ENCODE data around the gene KSR1. TPM values are rescaled to one million over a fixed set of nuclear protein-coding genes. Genes with fewer than 3 reads are reported as not detected.

The KSR1 gene
- total and polyA plus RNA-seq, 2 of the 8 experiments (the other 6 are each of a cell fraction or from before 2014, with no cell fraction given): 14.1 to 34.7 TPM

GRCh38 chr17:27585153-27585681 lies 129.0 kb downstream of the KSR1 start:
- no peak overlapping the region for H3K4me3 ChIP-seq (ENCODE audit: extremely low read depth in 1 of 4, insufficient read depth in 2 of 4, low read depth in 3 of 4, low read length in 4 of 4)
- no peaks in the 10 kb centered on the region for H3K9me3 ChIP-seq (ENCODE audit: insufficient read depth in 2 of 2, low read depth in 1 of 2, low read length in 1 of 2)
- H3K36me3 ChIP-seq (ENCODE audit: control insufficient read depth in 2 of 4, insufficient read depth in 4 of 4, low read length in 3 of 4): no peaks in the 10 kb centered on the region; a peak in 3 of 8 replicates
- no peak overlapping the region for H3K14ac ChIP-seq (ENCODE audit: insufficient read length)
- H3K27me3 ChIP-seq (replicated peaks in 1 of 4; ENCODE audit: control insufficient read depth in 3 of 4, extremely low read depth in 1 of 4, insufficient read depth in 3 of 4, low read length in 3 of 4): no peaks in the 10 kb centered on the region
- H3K4me1 ChIP-seq (replicated peaks in 1 of 4; ENCODE audit: control insufficient read depth in 3 of 4, insufficient read depth in 4 of 4, low read length in 3 of 4): no peaks in the 10 kb centered on the region
- no peak overlapping the region for H4K8ac ChIP-seq (ENCODE audit: extremely low read depth, insufficient read depth, low read length)
- no peaks in the 10 kb centered on the region for H3K79me1 ChIP-seq (ENCODE audit: low read depth, low read length)
- H3K9ac ChIP-seq (replicated peaks in 1 of 4; ENCODE audit: extremely low read depth in 1 of 4, low read depth in 3 of 4, low read length in 3 of 4): no peak overlapping the region
- H2AFZ ChIP-seq (ENCODE audit: low read length): no peak overlapping the region
- H3K4ac ChIP-seq (replicated peaks; ENCODE audit: insufficient read length, low read depth, low read length): no peak overlapping the region
- FAIRE-seq (no peak), DNase-seq (ENCODE audit: low read depth in 1 of 2, low spot score in 2 of 2) (no peak)
- CTCF ChIA-PET (ENCODE audit: partially characterized antibody): interaction anchor here (1.2 to 13.3 kb wide), 4 partner anchors 7 to 25 kb away, joined by 4 to 150 read pairs (median 6); no protein-coding TSS in a partner anchor
- H2BK120ac ChIP-seq (replicated peaks; ENCODE audit: low read depth, low read length): no peak overlapping the region
- H4K91ac ChIP-seq (replicated peaks; ENCODE audit: insufficient read length, low read length): no peak overlapping the region
- H3K4me2 ChIP-seq (ENCODE audit: insufficient read depth in 1 of 2, low read depth in 2 of 2, low read length in 2 of 2): no peak overlapping the region; a peak in 1 of 4 replicates
- 85% methylated on average over 9 of the region's 9 CpGs; no CpG with 5 or more reads in 1 of the 2 experiments for WGBS, 2 experiments (ENCODE audit: extremely low coverage in 1 of 2, insufficient coverage in 1 of 2, insufficient read length in 1 of 2, insufficient replicate concordance in 2 of 2, low coverage in 1 of 2, low lambda C conversion rate in 2 of 2, missing lambda C conversion rate in 1 of 2)
- no peaks in the 10 kb centered on the region for H3K23me2 ChIP-seq (ENCODE audit: low read depth, low read length)
- H2BK20ac ChIP-seq (ENCODE audit: low read length): no peak overlapping the region
- H3K23ac ChIP-seq (ENCODE audit: insufficient read length): no peak overlapping the region
- peaks cover 0 to 3% of the 10 kb centered on the region in 2 experiments for H4K20me1 ChIP-seq (replicated peaks in 1 of 2; ENCODE audit: control insufficient read depth in 1 of 2, insufficient read depth in 2 of 2, low read length in 2 of 2)
- no peak overlapping the region; the same call in 1 of the 2 replicates for H3K27ac ChIP-seq (ENCODE audit: low read depth, low read length)
- POLR2A ChIA-PET (ENCODE audit: partially characterized antibody): no interaction called here
- peaks cover 0 to 2% of the 10 kb centered on the region in 2 experiments; a peak in 1 of 4 replicates for H3K79me2 ChIP-seq (ENCODE audit: control insufficient read depth in 1 of 2, insufficient read depth in 2 of 2, low read length in 2 of 2)
- no peak overlapping the region for H2BK5ac ChIP-seq (ENCODE audit: low read depth, low read length)
- no peak overlapping the region for H3K18ac ChIP-seq (ENCODE audit: extremely low read depth, low read length)
- no peak overlapping the region for H4K5ac ChIP-seq (ENCODE audit: insufficient read length, low read depth, low read length)
- H2AK5ac ChIP-seq (ENCODE audit: low read depth, low read length): no peak overlapping the region
- H2BK12ac ChIP-seq (ENCODE audit: low read depth, low read length): no peak overlapping the region
- no peak overlapping the region for H2BK15ac ChIP-seq (ENCODE audit: low read length)
- H3K56ac ChIP-seq (replicated peaks; ENCODE audit: insufficient read length, low read depth, low read length): no peak overlapping the region
- TF ChIP-seq RBBP5 (IDR thresholded peaks at IDR 0.05; ENCODE audit: borderline replicate concordance, low read depth, low read length) (no peak), ZNF274 (IDR thresholded peaks at IDR 0.05; ENCODE audit: borderline replicate concordance, extremely low read depth, low read length) (no peak), SP2 (IDR thresholded peaks at IDR 0.05; ENCODE audit: low read length) (no peak), CBX8 (IDR thresholded peaks at IDR 0.05; ENCODE audit: borderline replicate concordance, low read depth, low read length) (no peak), BRCA1 (IDR thresholded peaks at IDR 0.05; ENCODE audit: low read depth, low read length) (no peak), NRF1 (IDR thresholded peaks at IDR 0.05; ENCODE audit: low read depth, low read length) (no peak), KDM1A (IDR thresholded peaks at IDR 0.05; ENCODE audit: borderline replicate concordance, low read length) (no peak), BACH1 (IDR thresholded peaks at IDR 0.05; ENCODE audit: low read length) (no peak), RXRA (IDR thresholded peaks at IDR 0.05; ENCODE audit: insufficient read depth, low read depth, low read length) (no peak), CEBPB (IDR thresholded peaks at IDR 0.05; ENCODE audit: low read depth, low read length) (no peak), BCL11A (IDR thresholded peaks at IDR 0.05; ENCODE audit: low read depth in 2 of 2, low read length in 2 of 2) (no peak), KDM4A (IDR thresholded peaks at IDR 0.05; ENCODE audit: low read depth, low read length, severe bottlenecking) (no peak), FOSL1 (IDR thresholded peaks at IDR 0.05; ENCODE audit: insufficient read depth, low read depth, low read length) (no peak), KDM5A (IDR thresholded peaks at IDR 0.05; ENCODE audit: low read length) (no peak), CHD1 (IDR thresholded peaks at IDR 0.05; ENCODE audit: low read depth, low read length) (no peak)

Measured in H1 (cell line).